HG03095 (cell line): Measurements from ENCODE around the gene ZBED3.

Experiments
- ATAC-seq: cut with Tn5 transposase; IDR thresholded peaks from one replicate; pipeline ENCODE4 v1.9.1; 2021; ENCODE audit warnings: moderate library complexity; ENCODE audit not compliant: unreplicated experiment

Gene ZBED3

GRCh38 chr5:77077829-77078176 is 9.3 kb downstream of the ZBED3 start:
- ATAC-seq: no peak

DNA sequence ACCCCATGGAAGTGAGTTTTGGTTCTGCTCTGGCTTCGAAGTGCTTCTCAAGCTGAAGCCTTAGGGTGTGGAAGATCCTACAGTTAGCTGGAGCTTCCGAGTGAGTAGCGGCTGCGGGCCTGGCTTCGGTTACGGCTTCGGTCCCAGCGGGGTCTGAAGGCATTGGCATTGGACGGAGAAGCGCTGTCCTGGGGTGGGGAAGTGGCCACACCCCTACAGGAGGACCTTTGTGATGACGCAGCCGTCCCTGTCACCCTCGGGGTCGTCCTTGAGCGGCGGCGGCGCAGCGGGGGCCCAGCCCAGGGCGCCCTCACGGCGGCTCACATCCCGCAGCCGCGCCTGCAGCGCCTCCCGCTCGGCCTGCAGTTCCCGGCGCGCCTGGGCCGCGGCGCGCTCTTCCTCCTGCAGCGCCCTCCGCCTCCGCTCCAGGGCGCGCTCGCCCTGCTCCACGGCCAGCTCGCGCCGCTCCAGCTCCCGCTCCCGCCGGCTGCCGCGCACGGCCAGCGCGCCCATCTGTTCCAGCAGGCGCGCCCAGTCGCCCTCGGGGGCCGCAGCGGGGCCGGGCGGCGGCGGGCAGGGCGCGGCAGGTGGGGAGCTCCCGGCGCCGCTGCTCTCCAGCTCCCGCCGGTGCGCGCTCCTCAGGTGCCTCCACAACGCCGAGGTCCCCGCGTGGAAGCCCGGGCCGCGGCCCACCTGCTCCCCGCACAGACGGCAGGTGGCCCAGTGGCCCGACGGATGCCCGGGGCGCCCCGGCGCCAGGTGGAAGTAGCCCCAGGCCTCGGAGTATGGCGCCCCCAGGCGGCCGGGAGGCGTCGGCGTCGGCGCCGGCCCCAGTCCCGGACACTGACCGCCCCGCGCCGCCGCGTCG is 9.9 kb downstream of the ZBED3 start:
- ATAC-seq: peak; percentile 82

GRCh38 chr5:77074745-77075144 is 12.3 kb downstream of the ZBED3 start:
- ATAC-seq: no peak

GRCh38 chr5:77073667-77074066 is 13.4 kb downstream of the ZBED3 start:
- no peak for ATAC-seq

DNA sequence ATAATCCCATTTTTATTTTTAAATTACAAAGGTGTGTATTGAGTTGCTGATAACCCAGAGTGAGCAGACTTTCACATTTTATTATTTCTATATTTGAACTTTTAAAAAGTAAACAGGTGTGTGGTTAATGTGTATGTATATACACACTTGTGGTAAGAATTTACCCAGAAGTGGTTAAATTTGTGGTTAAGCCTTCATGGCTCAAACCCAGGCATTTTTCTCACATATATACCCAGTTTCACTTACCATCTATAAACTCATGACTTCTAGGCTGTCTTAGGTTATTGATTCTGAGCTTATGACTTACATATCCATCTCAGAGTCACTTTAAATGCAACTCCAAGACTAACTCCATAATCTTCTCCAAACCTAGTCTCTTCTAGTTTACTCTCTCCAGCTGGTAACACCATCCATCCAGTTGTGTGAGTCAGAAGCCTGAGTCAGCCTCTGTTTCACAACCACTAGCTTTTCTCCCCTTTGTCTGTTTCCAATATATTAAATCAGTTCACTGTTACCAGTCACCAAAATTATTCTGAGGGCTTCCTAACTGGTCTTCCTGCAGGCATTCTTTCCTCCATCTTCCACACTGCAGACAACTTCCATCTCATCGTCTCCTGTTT is 20.2 kb downstream of the ZBED3 start:
- ATAC-seq: peak; percentile 57

- ATAC-seq: peak; percentile 41
These were observed 20.9 kb downstream of the ZBED3 start for GRCh38 chr5:77066184-77066583.

- ATAC-seq: no peak
These were observed 21.8 kb downstream of the ZBED3 start for GRCh38 chr5:77065256-77065655.

- no peak for ATAC-seq
These were observed 23.0 kb downstream of the ZBED3 start for GRCh38 chr5:77064040-77064439.

DNA sequence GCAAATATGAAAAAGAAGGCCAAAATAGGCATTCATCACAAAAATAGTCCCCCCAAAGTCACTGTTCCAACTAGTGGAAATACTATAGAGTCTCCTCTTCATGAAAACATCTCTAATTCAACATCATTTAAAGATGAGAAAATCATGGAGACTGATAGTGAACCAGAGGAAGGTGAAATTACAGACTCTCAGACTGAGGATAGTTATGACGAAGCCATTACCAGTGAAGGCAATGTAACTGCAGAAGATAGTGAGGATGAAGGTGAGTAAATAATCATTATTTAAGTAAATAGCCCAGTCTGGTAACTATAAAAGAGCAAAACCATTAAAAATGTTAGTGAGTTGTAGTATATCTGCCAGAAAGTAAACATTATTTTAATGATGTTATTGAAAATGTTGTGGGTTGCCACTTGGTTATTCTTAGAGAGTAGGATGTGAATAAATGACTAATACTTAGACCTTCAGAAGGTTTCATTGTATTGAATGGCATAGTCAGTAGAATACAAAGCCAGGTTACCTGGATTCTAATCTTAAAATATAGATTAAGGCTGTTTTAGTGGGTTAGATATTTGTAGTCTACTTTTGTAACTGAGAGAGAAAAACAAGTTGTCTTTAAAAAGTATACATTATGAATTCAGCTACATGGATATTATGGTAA is 40.5 kb downstream of the ZBED3 start:
- ATAC-seq: no peak

DNA sequence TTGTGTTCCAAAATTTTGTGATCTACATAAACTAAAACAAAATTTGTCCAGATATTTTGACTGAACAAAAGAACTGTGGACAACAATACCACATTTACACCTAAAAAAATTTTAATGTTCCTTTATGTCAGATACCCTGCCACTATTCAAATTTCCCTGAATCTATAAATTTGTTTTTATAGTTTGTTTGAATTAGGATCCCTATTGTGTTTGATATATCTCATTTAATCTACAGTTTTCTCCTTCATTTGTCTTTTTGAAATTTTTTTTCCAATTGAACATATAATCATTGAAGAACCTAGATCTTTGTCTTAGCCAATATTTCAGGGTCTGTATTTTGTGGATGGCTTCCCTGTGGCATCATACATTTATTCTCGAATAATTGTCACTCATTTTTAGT is 51.1 kb downstream of the ZBED3 start:
- ATAC-seq: no peak

- ATAC-seq: no peak
These were observed 53.7 kb downstream of the ZBED3 start for GRCh38 chr5:77033338-77033737.

GRCh38 chr5:77032635-77033034 is 54.5 kb downstream of the ZBED3 start:
- ATAC-seq: no peak

- no peak for ATAC-seq
These were observed 55.2 kb downstream of the ZBED3 start for GRCh38 chr5:77031891-77032290.

DNA sequence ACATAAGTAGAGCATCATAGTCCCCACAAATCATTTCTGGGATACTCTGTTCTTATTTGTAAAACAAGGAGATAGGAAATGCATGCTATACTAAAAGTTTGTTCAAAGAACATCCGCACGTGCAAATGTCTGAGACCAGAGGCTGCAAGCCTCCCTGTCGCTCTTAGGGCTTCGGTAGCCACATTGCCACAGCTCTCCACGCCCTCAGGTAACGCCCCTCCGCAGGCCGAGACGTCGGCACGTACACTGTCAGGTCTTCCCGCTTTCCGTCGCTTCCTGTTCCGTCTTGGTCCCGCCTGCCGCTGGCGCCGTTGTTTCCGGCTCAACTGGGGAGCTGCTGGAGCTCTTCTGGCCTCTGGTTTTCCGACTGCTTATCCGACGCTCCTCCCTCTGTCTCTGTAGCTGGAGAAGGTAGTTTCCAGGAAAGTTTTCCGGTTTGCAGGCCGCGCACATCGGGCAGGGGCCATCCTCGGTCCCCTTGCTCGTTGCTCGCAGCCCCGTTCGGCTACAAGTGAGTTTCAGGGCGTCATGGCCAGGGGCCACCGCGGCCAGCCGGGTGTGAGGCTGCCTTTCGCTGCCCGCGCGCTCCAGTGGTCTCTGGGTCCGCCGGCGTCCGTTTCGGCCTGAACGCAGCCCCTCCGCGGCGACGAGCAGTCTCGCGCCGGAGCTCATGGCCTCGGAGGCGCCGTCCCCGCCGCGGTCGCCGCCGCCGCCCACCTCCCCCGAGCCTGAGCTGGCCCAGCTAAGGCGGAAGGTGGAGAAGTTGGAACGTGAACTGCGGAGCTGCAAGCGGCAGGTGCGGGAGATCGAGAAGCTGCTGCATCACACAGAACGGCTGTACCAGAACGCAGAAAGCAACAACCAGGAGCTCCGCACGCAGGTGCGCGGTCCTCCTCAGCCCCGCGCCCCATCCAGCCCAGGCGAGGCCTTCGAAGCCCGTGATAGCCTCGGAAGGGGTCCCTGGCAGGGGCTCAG is 56.7 kb downstream of the ZBED3 start, which contains the start of gene AGGF1:
Gene AGGF1 (plus strand): TSS at position 308 of the 975 bp plus-strand sequence. CDS start 363 bp downstream, at position 671.
- ATAC-seq: peak; percentile 97

DNA sequence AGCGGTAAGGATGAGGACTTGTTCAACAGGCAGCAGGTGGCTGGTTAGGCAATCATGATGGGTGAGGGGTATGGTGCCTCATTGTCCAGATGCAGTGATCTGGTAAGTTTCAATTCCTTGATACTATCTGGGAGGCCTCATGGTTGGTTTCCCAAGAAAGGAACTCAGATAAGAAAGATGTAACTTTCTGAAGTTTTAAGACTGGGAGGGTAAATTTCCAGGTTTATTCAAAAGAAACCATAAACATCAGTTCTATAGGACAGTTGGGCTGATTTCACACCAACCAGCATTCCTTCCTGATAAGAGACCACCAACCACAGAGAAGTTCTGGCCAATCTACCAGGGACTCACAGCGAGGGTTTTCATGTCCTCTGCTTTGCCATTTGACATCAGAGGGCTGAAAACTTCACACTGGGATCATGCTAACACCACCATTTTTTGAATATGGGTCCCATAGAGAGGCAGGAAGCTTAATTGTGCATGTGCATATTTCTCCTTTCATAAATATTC is 57.7 kb downstream of the ZBED3 start:
- ATAC-seq: no peak

DNA sequence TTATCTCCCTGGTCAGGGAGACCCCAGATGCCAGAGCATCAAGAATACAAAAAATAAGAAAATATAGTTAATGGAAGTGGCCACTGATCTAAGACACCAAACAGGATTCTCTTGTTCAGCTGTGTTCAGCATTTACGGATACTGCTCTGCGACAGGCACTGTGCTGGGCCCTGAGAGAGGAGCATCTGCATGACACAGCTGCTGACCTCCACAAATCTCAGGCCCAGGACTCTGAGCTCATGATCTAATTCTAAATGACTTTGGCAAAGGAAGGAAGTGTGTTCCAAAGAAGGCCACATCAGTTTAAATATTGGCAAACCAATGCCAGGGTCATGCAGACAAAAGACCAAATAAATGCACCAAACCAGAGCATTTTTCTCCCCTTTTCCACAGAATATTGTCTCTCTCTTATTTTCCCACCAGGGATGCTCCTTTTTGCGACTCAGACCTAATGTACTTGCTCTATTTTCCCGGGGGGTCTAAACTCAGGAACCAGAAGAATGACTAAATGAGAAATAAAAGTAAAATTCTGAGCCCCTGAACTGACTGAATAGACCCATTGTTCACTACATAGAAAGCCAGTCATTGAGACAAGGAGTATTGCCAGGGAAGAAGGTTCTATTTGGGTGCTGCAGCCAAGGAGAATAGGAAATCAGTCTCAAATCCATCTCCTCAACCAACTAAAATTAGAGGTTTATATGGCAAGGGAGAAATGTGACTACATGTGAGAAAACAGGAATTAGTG is 58.3 kb downstream of the ZBED3 start:
- ATAC-seq: no peak

DNA sequence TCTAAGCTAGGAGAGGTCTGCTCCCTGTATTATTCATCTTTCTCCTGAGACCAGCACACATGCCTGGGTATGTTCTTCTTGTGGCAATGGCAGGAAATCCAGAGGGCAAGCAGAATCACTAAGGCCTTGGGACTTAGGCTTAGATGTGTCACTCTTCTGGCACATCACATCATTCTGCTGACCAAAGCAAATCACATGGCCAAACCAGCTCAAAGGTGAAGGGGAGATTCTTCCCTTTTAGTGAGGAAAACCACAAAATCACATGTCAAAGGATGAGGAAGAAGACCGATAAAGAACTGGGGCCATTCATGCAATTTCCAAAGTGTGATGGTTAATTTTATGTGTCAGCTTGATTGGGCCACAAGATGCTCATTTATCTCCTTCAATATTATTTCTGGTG is 62.6 kb downstream of the ZBED3 start:
- ATAC-seq: no peak

DNA sequence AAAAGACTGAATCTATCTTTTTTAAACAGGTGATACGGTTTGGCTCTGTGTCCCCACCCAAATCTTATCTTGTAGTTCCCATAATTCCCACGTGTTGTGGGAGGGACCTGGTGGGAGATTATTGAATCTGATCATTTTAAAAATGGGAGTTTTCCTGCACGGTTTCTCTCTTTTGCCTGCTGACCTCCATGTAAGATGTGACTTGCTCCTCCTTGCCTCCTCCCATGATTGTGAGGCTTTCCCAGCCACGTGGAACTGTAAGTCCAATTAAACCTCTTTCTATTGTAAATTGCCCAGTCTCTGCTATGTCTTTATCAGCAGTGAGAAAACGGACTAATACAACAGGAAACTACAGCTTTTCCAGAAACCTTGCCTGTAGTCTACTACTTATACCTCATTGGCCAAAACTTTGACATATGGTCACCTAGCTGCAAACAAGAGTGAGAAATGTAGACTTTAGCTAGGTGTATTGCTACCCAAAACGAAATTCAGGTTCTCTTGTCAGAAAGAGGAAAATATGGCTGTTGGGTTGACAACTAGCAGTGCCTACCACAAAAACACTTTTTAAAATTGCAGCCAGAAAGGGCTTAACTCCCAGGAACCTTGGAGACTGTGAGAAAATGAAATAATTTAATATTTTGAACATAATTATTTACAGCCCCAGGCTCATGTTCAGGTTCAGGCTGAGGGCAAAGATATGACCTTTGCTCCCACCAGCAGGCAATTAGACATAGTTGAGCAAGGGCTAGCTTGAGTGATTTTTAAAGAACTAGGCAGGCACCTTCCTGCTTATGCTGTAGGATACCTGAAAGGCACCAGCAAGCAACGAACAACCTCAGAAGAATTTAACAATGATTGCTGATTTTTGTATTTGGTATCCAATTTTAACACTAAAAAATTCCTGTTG is 64.3 kb downstream of the ZBED3 start:
- ATAC-seq: no peak
